ENCODE measurements around the gene HSPA9. TPM values are rescaled to one million over a fixed set of nuclear protein-coding genes. Genes with fewer than 3 reads are reported as not detected.

HSPA9 gene
- total RNA-seq, 3 donors from 2014 or later, result 236 to 288 (median 266) TPM

- TF ChIP-seq POLR2A (IDR thresholded peaks at IDR 0.05) (no peak), POLR2AphosphoS5 (IDR thresholded peaks at IDR 0.05) (no peak), CTCF (IDR thresholded peaks at IDR 0.05) (no peak)
- H3K27me3 ChIP-seq, result no peaks in the 10 kb centered on the region
- no peaks in the 10 kb centered on the region for H3K9me3 ChIP-seq
- H3K4me1 ChIP-seq, result no peaks in the 10 kb centered on the region
- no peaks in the 10 kb centered on the region for H3K36me3 ChIP-seq
- intact Hi-C loops (cut with DNase I; ENCODE audit: low total_unique reads), result no loop called here
- H3K4me3 ChIP-seq, result no peak overlapping the region
- DNase-seq (ENCODE audit: low spot score in 2 of 2), result no peak
- no peak overlapping the region for H3K27ac ChIP-seq
Measured at GRCh38 chr5:138553437-138554095, 21.6 kb downstream of the HSPA9 start.

- TF ChIP-seq POLR2AphosphoS5 (IDR thresholded peaks at IDR 0.05) (no peak), CTCF (IDR thresholded peaks at IDR 0.05) (no peak), POLR2A (IDR thresholded peaks at IDR 0.05) (no peak)
- DNase-seq (ENCODE audit: low spot score in 2 of 2), result no peak
- Histone ChIP-seq H3K9me3 (no peaks in the 10 kb centered on the region), H3K36me3 (no peaks in the 10 kb centered on the region), H3K27me3 (no peaks in the 10 kb centered on the region), H3K27ac (no peak overlapping the region), H3K4me3 (no peak overlapping the region), H3K4me1 (no peaks in the 10 kb centered on the region)
- intact Hi-C loops (cut with DNase I; ENCODE audit: low total_unique reads), result no loop called here
Measured at GRCh38 chr5:138552657-138553056, 22.5 kb downstream of the HSPA9 start.

GRCh38 chr5:138549414-138549813 lies 25.8 kb downstream of the HSPA9 start:
- no peak overlapping the region for H3K4me3 ChIP-seq
- no peaks in the 10 kb centered on the region for H3K9me3 ChIP-seq
- DNase-seq (ENCODE audit: low spot score in 2 of 2), result no peak
- intact Hi-C loops (cut with DNase I; ENCODE audit: low total_unique reads), result no loop called here
- no peaks in the 10 kb centered on the region for H3K27me3 ChIP-seq
- peaks cover 5 to 16% of the 10 kb centered on the region in 2 donors for H3K4me1 ChIP-seq
- H3K36me3 ChIP-seq, result no peaks in the 10 kb centered on the region
- TF ChIP-seq POLR2AphosphoS5 (IDR thresholded peaks at IDR 0.05) (no peak), CTCF (IDR thresholded peaks at IDR 0.05) (no peak), POLR2A (IDR thresholded peaks at IDR 0.05) (no peak)
- no peak overlapping the region for H3K27ac ChIP-seq

- Histone ChIP-seq H3K9me3 (no peaks in the 10 kb centered on the region), H3K27me3 (no peaks in the 10 kb centered on the region), H3K4me1 (peaks cover 5 to 27% of the 10 kb centered on the region in 2 donors), H3K27ac (no peak overlapping the region), H3K4me3 (no peak overlapping the region), H3K36me3 (no peaks in the 10 kb centered on the region)
- intact Hi-C loops (cut with DNase I; ENCODE audit: low total_unique reads), result no loop called here
- TF ChIP-seq POLR2AphosphoS5 (IDR thresholded peaks at IDR 0.05) (no peak), CTCF (IDR thresholded peaks at IDR 0.05) (no peak), POLR2A (IDR thresholded peaks at IDR 0.05) (no peak)
- no peak for DNase-seq (ENCODE audit: low spot score in 2 of 2)
Measured at GRCh38 chr5:138545919-138546562, 29.2 kb downstream of the HSPA9 start.
